Measurements from ENCODE around the gene DIS3L2. TPM values are rescaled to one million over a fixed set of nuclear protein-coding genes. Genes with fewer than 3 reads are reported as not detected.

Gene DIS3L2
- total RNA-seq, 6 donors from 2014 or later: 31.2 to 98.5 (median 50.3) TPM

GRCh38 chr2:232061265-232061664, 99.8 kb downstream of the DIS3L2 start:
- H3K27me3 ChIP-seq: no peaks in the 10 kb centered on the region
- TF ChIP-seq POLR2AphosphoS5 (IDR thresholded peaks at IDR 0.05): no peak
- TF ChIP-seq CTCF (IDR thresholded peaks at IDR 0.05): no peak
- TF ChIP-seq POLR2A (IDR thresholded peaks at IDR 0.05): no peak
- TF ChIP-seq EP300 (IDR thresholded peaks at IDR 0.05): no peak
- DNase-seq (no peak), ATAC-seq (ENCODE audit: low FRiP score in 2 of 2) (no peak)
- no peaks in the 10 kb centered on the region for H3K36me3 ChIP-seq
- H3K9me3 ChIP-seq: no peaks in the 10 kb centered on the region
- H3K4me3 ChIP-seq: no peak overlapping the region
- WGBS, 2 donors: 95% methylated on average over 4 of the region's 4 CpGs
- peaks cover 0 to 4% (median 0%) of the 10 kb centered on the region in 4 donors for H3K4me1 ChIP-seq
- no peak overlapping the region for H3K27ac ChIP-seq

- TF ChIP-seq POLR2AphosphoS5 (IDR thresholded peaks at IDR 0.05) (no peak), CTCF (IDR thresholded peaks at IDR 0.05) (no peak), POLR2A (IDR thresholded peaks at IDR 0.05) (no peak), EP300 (IDR thresholded peaks at IDR 0.05) (no peak)
- no peaks in the 10 kb centered on the region for H3K36me3 ChIP-seq
- WGBS, 2 donors: 56 to 65% methylated on average over 4 of the region's 4 CpGs
- no peak overlapping the region for H3K27ac ChIP-seq
- H3K27me3 ChIP-seq: no peaks in the 10 kb centered on the region
- H3K4me1 ChIP-seq: peaks cover 0 to 6% (median 1%) of the 10 kb centered on the region in 4 donors
- no peaks in the 10 kb centered on the region for H3K9me3 ChIP-seq
- no peak overlapping the region for H3K4me3 ChIP-seq
- no peak for DNase-seq
- ATAC-seq (ENCODE audit: low FRiP score in 2 of 2): no peak
Observed at GRCh38 chr2:232073026-232073425, 111.5 kb downstream of the DIS3L2 start.

GRCh38 chr2:232073699-232074098, 112.2 kb downstream of the DIS3L2 start:
- H3K4me1 ChIP-seq: peaks cover 0 to 6% (median 1%) of the 10 kb centered on the region in 4 donors
- no peaks in the 10 kb centered on the region for H3K36me3 ChIP-seq
- no peak overlapping the region for H3K27ac ChIP-seq
- DNase-seq (no peak), ATAC-seq (ENCODE audit: low FRiP score in 2 of 2) (no peak)
- H3K27me3 ChIP-seq: no peaks in the 10 kb centered on the region
- WGBS, 2 donors: 76 to 79% methylated on average over 3 of the region's 3 CpGs
- H3K4me3 ChIP-seq: no peak overlapping the region
- TF ChIP-seq POLR2A (IDR thresholded peaks at IDR 0.05) (no peak), EP300 (IDR thresholded peaks at IDR 0.05) (no peak), CTCF (IDR thresholded peaks at IDR 0.05) (no peak), POLR2AphosphoS5 (IDR thresholded peaks at IDR 0.05) (no peak)
- no peaks in the 10 kb centered on the region for H3K9me3 ChIP-seq

GRCh38 chr2:232075080-232075479, 113.6 kb downstream of the DIS3L2 start:
- Histone ChIP-seq H3K9me3 (no peaks in the 10 kb centered on the region), H3K4me3 (no peak overlapping the region), H3K36me3 (no peaks in the 10 kb centered on the region), H3K4me1 (peaks cover 0 to 6% (median 1%) of the 10 kb centered on the region in 4 donors), H3K27ac (no peak overlapping the region), H3K27me3 (no peaks in the 10 kb centered on the region)
- peak in 1 of 2 donors; percentile 43 for ATAC-seq (ENCODE audit: low FRiP score in 2 of 2)
- TF ChIP-seq CTCF (IDR thresholded peaks at IDR 0.05) (no peak), POLR2AphosphoS5 (IDR thresholded peaks at IDR 0.05) (no peak), EP300 (IDR thresholded peaks at IDR 0.05) (no peak), POLR2A (IDR thresholded peaks at IDR 0.05) (no peak)
- no peak for DNase-seq
- 68 to 85% methylated on average over 1 of the region's 1 CpG for WGBS, 2 donors

- DNase-seq (no peak), ATAC-seq (ENCODE audit: low FRiP score in 2 of 2) (no peak)
- Histone ChIP-seq H3K27me3 (no peaks in the 10 kb centered on the region), H3K9me3 (no peaks in the 10 kb centered on the region), H3K4me3 (no peak overlapping the region), H3K4me1 (peaks cover 0 to 6% (median 1%) of the 10 kb centered on the region in 4 donors), H3K27ac (no peak overlapping the region), H3K36me3 (no peaks in the 10 kb centered on the region)
- TF ChIP-seq POLR2AphosphoS5 (IDR thresholded peaks at IDR 0.05) (no peak), CTCF (IDR thresholded peaks at IDR 0.05) (no peak), POLR2A (IDR thresholded peaks at IDR 0.05) (no peak), EP300 (IDR thresholded peaks at IDR 0.05) (no peak)
- 71 to 92% methylated on average over 1 of the region's 1 CpG for WGBS, 2 donors
Observed at GRCh38 chr2:232075859-232076258, 114.3 kb downstream of the DIS3L2 start.
